T1000 (cell line): ENCODE results near the gene RGS5.

ENCODE experiments used
- DNase-seq: peaks from one replicate; lab custom pipeline; 2025; ENCODE audit warnings: mixed read lengths; lab: John Stamatoyannopoulos, UW

Gene RGS5

DNA sequence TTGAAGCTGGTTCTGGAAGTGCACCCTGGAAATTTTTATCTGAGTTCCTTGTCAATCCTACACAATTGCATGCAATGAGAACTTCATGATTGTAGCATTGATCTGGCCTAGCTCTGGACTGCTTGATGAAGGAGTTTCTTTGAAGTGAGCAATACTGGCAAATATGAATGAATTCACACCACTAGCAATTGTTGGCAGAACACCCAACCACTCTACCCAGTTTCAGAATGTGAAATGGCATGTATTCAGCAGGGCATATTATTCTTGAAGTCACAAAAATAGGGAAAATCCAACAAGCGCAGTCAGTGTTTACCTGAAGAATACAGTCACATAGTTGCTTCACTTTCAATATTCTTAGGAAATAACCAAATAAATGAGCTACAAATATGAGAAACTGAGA is 57.3 kb downstream of the RGS5 start:
- no peak for DNase-seq

- no peak for DNase-seq
These were observed 58.3 kb downstream of the RGS5 start for GRCh38 chr1:163144418-163144817.

- DNase-seq, result no peak
These were observed 60.6 kb downstream of the RGS5 start for GRCh38 chr1:163142152-163142551.

DNA sequence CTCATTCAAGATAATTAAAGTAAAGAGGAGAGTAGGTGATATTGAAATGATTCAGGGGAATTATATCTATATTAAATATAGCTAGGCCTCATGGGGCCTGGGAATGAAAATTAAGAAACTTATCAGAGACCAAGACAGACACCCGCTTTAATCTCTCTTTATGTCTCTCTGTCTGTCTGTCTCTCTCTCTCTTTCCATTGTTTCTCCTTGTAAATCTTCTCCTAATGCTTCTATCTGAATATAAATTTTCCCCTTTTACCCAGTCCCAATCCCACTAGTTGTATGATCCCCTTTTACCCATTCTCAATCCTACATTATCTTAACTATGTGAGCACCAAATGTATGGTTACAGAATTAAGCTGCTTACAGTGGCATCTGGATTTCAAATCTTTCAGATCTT is 61.2 kb downstream of the RGS5 start:
- DNase-seq, result no peak

DNA sequence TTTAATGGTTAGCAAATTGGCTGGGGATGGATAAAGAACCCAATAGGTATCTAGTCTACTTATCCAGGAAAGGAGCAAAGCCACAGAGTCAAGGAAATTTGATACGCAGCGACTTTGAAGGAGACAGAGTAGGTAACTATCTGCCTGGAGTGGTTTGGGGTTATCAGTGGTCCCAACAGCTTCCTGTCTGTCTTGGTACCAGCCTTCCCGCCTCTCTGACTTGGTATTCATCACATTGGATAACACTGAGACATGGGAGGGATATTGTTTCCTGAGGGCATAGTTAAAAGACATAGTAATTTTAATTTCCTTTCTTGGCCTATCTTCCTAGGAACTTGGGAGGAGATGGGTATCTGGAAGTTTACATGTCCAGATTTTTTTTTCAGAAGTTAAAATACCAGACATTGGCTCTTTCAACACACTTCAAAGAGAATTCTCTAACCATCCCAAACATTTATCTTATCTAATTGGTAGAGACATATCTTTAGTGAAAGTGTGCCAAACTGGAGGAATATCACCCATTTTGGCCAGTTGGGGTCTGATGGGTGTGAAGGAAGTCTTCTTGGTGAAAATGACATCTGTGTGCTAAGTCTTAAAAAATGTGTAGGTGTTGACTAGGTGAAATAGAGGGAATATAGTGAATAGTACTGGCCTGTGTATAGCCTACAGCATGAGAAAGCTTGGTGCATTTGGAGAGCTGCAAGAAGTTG is 65.0 kb downstream of the RGS5 start:
- DNase-seq, result no peak

- DNase-seq, result no peak
These were observed 70.7 kb downstream of the RGS5 start for GRCh38 chr1:163131981-163132380.

DNA sequence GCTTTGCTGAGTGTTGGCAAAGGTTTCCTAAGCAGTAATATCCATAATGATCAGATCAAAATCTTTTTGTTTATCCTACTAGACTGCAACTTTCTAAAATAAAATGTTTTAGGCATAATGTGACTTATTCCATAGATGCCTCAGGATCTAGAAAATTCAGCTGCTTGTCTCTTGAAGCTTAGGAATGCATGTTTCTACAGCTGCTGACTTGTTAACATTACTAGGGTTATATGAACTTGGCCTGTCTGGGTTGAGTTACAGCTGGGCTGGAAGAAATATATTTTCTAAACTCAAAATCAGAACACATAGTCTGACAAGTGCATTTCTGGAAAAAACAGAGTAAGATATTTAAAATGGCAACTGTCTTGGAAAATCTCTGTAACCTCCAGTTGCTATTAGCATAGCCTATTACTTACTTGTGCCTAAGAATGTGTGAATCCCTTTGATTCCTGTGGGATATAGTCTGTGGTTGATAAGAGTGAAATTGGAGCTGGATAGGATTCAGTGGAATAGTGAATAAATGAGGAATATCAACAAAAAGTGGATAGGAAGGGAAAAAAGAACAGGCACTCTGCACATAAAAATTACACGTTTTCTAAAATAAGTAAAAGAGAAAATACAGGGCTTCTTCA is 72.4 kb downstream of the RGS5 start:
- no peak for DNase-seq

DNA sequence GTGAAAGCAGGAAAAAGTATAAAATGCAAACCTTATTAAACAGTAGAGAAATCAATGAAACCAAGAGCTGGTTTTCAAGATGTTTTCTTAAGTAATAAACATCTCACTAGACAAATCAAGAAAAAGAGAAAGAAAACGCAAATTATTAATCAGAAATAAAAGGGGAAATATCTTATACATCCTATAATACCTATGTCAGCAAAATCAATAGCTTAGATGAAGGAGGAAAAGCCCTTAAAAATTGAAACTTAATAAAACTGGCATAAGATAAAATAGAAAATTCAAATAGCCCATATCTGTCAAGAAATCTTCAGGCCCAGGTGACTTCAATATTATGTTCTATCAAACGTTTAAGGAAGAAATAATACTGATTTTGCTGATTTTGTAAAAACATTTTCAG is 74.4 kb downstream of the RGS5 start:
- DNase-seq, result no peak

GRCh38 chr1:163124812-163125211 is 77.9 kb downstream of the RGS5 start:
- no peak for DNase-seq

DNA sequence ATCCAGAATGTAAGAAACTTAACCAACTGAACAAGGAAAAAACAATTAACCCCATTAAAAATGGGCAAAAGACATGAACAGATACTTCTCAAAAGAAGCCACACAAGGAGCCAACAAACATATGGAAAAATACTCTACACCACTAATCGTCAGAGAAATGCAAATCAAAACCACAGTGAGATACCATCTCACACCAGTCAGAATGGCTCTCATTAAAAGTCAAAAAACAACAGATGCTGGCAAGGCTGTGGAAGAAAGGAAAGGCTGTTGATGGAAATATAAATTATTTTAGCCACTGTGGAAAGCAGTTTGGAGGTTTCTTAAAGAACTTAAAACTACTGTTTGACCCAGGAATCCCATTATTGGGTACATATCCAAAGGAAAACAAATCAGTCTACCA is 82.3 kb downstream of the RGS5 start:
- no peak for DNase-seq

DNA sequence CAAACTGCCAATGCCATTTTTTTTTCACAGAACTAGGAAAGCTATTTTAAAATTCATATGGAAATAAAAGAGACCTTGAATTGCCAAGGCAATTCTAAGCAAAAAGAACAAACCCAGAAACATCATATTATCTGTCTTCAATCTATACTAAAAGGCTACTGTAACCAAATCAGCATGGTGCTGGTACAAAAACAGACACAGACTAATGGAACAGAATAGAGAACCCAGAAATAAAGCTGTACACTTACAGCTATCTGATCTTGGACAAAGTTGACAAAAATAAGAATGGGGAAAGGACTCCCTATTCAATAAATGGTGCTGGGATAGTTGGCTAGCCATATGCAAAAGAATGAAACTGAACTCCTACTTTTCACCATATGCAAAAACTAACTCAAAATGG is 83.0 kb downstream of the RGS5 start:
- DNase-seq, result no peak

DNA sequence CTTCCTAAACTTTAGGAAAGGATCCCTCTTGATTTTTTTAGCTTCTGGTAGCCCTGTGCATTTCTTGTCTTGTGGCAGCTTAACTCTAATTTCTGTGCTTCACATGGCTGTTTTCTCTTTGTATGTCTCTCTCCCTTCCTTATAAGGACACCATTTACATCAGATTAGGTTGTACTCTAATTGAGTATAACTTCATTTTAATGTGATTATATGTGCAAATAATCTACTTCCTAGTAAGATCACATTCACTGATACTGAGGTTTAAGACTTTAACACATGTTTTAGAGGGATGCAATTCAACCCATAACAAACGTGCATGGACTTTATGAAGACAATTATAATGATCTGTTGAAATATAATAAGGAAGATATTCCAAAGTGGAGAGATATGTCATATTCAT is 86.8 kb downstream of the RGS5 start:
- no peak for DNase-seq

DNA sequence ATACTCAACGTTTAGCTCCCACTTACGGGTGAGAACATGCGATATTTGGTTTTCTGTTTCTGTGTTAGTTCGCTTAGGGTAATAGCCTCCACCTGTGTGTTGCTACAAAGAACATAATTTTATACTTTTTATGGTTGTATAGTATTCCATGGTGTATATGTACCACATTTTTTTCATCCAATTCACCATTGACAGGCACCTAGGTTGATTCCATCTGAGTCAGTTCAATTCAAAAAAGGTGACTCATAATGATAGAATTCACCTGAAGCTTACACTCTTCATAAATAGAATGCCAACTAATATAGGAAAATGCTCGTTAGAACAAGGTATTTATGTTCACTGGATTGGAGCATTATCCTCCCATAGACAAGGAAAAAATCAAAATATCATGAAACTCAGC is 95.1 kb downstream of the RGS5 start:
- DNase-seq, result no peak

GRCh38 chr1:163106364-163106987 is 96.2 kb downstream of the RGS5 start:
- DNase-seq, result no peak

DNA sequence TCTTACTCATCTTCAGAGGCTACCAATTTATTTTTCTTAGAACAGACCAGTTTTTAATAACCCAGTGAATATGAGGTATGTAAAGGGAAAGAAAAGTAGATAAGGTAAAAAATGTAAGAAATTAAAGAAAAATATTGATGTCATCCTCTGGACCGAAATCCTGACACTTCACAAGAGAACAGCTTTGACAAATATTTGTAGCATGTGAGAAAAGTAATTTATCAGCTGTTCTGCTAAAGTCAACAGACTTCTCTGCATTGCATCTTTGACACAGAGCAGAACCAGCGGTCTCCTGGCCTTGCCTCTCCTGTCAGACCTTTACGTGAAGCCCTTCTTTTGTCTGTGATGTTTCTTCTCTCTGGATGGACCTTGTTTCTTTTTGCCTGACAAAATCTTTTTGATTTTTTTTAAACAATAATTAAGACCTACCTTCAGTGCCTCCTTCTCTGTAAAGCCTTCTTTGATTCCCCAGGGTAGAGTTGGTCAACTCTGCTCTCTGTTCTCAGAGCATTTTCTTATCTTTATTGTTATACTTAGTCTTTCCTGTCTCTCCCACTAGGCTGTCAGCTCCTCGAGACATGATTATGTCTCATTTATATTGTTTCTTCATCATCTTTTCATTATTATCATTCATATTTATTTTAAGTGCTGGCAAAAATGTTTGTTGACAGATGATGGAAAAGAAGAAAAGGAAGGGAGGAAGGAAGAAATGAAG is 98.2 kb downstream of the RGS5 start:
- no peak for DNase-seq

- DNase-seq, result no peak
These were observed 100.1 kb downstream of the RGS5 start for GRCh38 chr1:163102590-163102989.

DNA sequence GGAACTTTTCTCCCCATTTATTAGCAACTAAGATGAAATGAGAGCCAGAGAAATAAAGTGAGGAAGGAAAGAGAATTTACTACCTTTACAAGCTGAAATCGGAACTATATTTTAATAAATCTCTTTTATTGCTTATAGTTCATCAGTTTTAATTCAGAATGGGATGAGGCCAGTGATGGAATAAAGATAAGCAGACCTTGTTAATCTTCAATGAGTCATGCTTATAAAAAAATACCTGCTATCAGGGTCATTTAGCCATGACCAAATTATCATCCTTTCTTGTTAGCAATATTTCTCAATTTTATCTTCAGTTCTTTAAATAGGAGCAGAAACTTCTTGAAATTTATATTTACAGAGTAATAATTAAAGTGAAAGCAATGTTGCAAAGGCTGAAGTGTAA is 107.5 kb downstream of the RGS5 start:
- no peak for DNase-seq

DNA sequence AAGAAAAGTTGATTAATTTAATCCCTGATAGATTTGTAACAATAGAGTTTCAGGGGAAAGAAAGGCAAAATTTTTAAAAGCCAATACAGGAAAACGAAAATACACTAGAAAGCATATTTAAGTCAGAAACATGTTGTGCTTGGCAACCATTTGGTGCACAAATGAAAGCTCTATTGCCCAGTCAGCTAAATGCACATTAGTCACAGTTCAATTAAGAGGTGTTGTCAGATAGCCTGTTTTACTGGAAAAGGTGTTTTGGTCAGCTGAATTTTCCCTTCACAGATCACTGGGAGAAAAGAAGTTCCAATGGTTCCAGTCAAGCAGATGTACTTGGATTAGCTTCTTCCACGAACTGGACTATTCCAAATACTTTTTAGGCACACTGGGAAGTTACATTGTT is 108.1 kb downstream of the RGS5 start:
- DNase-seq, result no peak

GRCh38 chr1:163094182-163094581 is 108.5 kb downstream of the RGS5 start:
- DNase-seq, result no peak

GRCh38 chr1:163093579-163093978 is 109.1 kb downstream of the RGS5 start:
- DNase-seq, result no peak

DNA sequence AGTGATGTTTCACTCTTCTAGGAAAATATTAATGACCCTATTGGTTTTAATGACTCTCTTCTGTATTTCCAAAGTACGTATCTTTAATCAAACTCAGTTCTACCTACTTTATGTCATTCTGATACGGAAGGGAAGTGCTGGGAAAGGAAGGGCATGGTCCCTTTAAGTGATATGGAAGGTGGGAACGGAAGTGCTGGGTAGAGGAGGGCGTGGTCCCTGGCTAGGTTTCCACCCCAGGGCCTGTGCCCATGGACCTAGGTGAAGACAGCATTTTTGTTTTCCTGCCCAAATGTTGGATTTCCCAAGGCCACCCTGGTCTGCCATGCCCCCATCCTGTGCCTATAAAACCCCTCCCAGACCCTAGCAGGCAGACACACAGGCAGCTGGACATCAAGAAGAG is 109.5 kb downstream of the RGS5 start:
- no peak for DNase-seq
